K562 (cell line): Measurements from ENCODE around the gene TRAF1. TPM values are rescaled to one million over a fixed set of nuclear protein-coding genes. Genes with fewer than 3 reads are reported as not detected.

ENCODE experiments used
- ATAC-seq: fragments of 200-7000 bp; cut with Tn5 transposase; 3 replicates; pipeline ENCODE4 v1.9.1; 2020; ENCODE audit warnings: moderate library complexity
- BruUV-seq: library from RNA; stranded (reverse); fragments of 400-500 nt; replicated peaks from 2 replicates; lab custom pipeline; 2021; lab: Mats Ljungman, UMichigan
- CTCF ChIA-PET: fragments of 300-600 bp; formaldehyde crosslinking; extraction: SDS; loops from one replicate; lab custom pipeline; 2021; ENCODE audit warnings: low intra/inter-chr PET ratio; lab: Yijun Ruan, JAX
- POLR2A ChIA-PET: fragments of 300-600, 350-650 bp; sonication (Branson Sonifier 250); formaldehyde crosslinking; extraction: SDS; loops from one replicate; lab custom pipeline; 2021; ENCODE audit warnings: antibody characterized with exemption, inconsistent platforms; lab: Yijun Ruan, JAX
- DNase-seq, 4 experiments: peaks; one replicate each; pipeline versions ENCODE4 v3.0.0 to v3.0.0-alpha.2; 2011 to 2018; ENCODE audit warnings: low spot score in 3 of 4, mixed read lengths in 3 of 4; ENCODE audit errors: extremely low read depth in 1 of 4
- FAIRE-seq: peaks from 2 replicates; lab custom pipeline; 2011; peaks lifted over from hg19 to GRCh38; lab: Jason Lieb, UNC
- H2AFZ ChIP-seq: 2 replicates; pipeline ENCODE4 v1.6.0; 2011; ENCODE audit warnings: low read depth, low read length, control low read depth, inconsistent platforms
- H3K27ac ChIP-seq: fragments of 200-600 bp; 3 replicates; pipeline ENCODE4 v1.8.0; 2011; ENCODE audit warnings: low read depth, mild to moderate bottlenecking, control low read depth, inconsistent platforms, low read length, moderate library complexity, mixed read lengths; ENCODE audit errors: extremely low read depth
- H3K27me3 ChIP-seq, 2 experiments: fragments of 300-600 bp in 1 of 2; 2 replicates in 1 of 2; 3 replicates in 1 of 2; pipeline versions ENCODE4 v1.6.0 to v1.8.0; 2011; ENCODE audit warnings: inconsistent platforms in 2 of 2, low read length in 2 of 2, mild to moderate bottlenecking in 1 of 2, mixed read lengths in 1 of 2, moderate library complexity in 1 of 2; ENCODE audit not compliant: control insufficient read depth in 2 of 2, insufficient read depth in 2 of 2
- H3K36me3 ChIP-seq: fragments of 300-600 bp; 3 replicates; pipeline ENCODE4 v1.8.0; 2011; ENCODE audit warnings: mild to moderate bottlenecking, low read length, inconsistent platforms; ENCODE audit not compliant: control insufficient read depth, insufficient read depth
- H3K4me1 ChIP-seq, 2 experiments: fragments of 200-600 bp in 1 of 2; replicated peaks in 1 of 2; 2 replicates in 1 of 2; 3 replicates in 1 of 2; pipeline versions ENCODE4 v1.5.1 to v1.8.0; 2011; ENCODE audit warnings: inconsistent platforms in 2 of 2, low read length in 2 of 2, mild to moderate bottlenecking in 1 of 2, mixed read lengths in 1 of 2, moderate library complexity in 1 of 2; ENCODE audit not compliant: control insufficient read depth in 2 of 2, insufficient read depth in 2 of 2
- H3K4me2 ChIP-seq: 2 replicates; pipeline ENCODE4 v1.6.1; 2011; ENCODE audit warnings: low read length, control low read depth, inconsistent platforms, mixed read lengths; ENCODE audit not compliant: insufficient read depth
- H3K4me3 ChIP-seq: fragments of 200-600 bp; sonication (generic), shearing (Covaris generic); 2 replicates; pipeline ENCODE4 v1.5.1; 2016; ENCODE audit warnings: control low read depth, inconsistent platforms
- H3K79me2 ChIP-seq: fragments of 200-600 bp; 3 replicates; pipeline ENCODE4 v1.8.0; 2011; ENCODE audit warnings: low read length, inconsistent platforms; ENCODE audit not compliant: control insufficient read depth, insufficient read depth
- H3K9ac ChIP-seq, 2 experiments: 2 replicates each; pipeline versions ENCODE4 v1.6.0 to v1.6.1; 2011; ENCODE audit warnings: low read depth in 2 of 2, low read length in 2 of 2, control low read depth in 1 of 2, inconsistent platforms in 1 of 2, mild to moderate bottlenecking in 1 of 2, mixed read lengths in 1 of 2; ENCODE audit not compliant: insufficient read depth in 1 of 2
- H3K9me1 ChIP-seq: one replicate; pipeline ENCODE4 v1.6.0; 2011; ENCODE audit warnings: inconsistent platforms, mild to moderate bottlenecking, low read length, moderate library complexity; ENCODE audit not compliant: control insufficient read depth, insufficient read depth
- H3K9me3 ChIP-seq: replicated peaks from 2 replicates; pipeline ENCODE4 v1.5.1; 2011; ENCODE audit warnings: low read depth, low read length, inconsistent platforms; ENCODE audit not compliant: control insufficient read depth, insufficient read depth
- H4K20me1 ChIP-seq: replicated peaks from 2 replicates; pipeline ENCODE4 v1.6.1; 2011; ENCODE audit warnings: low read length, inconsistent platforms, mixed read lengths; ENCODE audit not compliant: control insufficient read depth, insufficient read depth
- CEBPB ChIP-seq: fragments of 450-650 bp; IDR thresholded peaks from 2 replicates; pipeline ENCODE4 v1.6.1; 2016; ENCODE audit warnings: missing genetic modification characterization, missing compliant biosample characterization
- CEBPG ChIP-seq, 3 experiments: fragments of 200-800 bp in 1 of 3; sonication (Bioruptor generic) in 1 of 3; sonication (generic) in 1 of 3; formaldehyde crosslinking in 1 of 3; IDR thresholded peaks in 2 of 3; conservative IDR thresholded peaks in 1 of 3; 2 replicates each; pipeline versions ENCODE4 v1.6.1 to v1.8.0; 2016 to 2022; ENCODE audit warnings: missing compliant biosample characterization in 2 of 3, missing genetic modification characterization in 2 of 3, mild to moderate bottlenecking in 1 of 3, missing genetic modification reagents in 1 of 3
- RBM14 ChIP-seq: fragments of 200-400 bp; formaldehyde crosslinking; IDR thresholded peaks from 2 replicates; pipeline ENCODE4 v1.6.1; 2018; ENCODE audit warnings: low read depth, mild to moderate bottlenecking, low read length, moderate library complexity, borderline replicate concordance; ENCODE audit not compliant: insufficient read depth
- WGBS: fragments of 100-300 bp; shearing (Covaris generic); methylation state at CpG from one replicate; pipeline ENCODE4 v1.1.6; 2016; ENCODE audit warnings: low coverage, mixed read lengths; ENCODE audit not compliant: insufficient coverage; ENCODE audit errors: missing lambda C conversion rate; 5-methylcytosine and 5-hydroxymethylcytosine counted together
- in situ Hi-C: fragments of 300-500 bp; cut with MboI; formaldehyde crosslinking; loops from 4 replicates; pipeline ENCODE4 v1.15.0; 2018; ENCODE audit warnings: inconsistent platforms, mixed read lengths
- intact Hi-C: fragments of 100-400 bp; cut with micrococcal nuclease; formaldehyde crosslinking; loops from 2 replicates; pipeline ENCODE4 v1.14.2; 2022
- polyA plus RNA-seq, 8 experiments: library from polyadenylated mRNA; depleted of rRNA in 4 of 8; stranded (reverse) in 5 of 8; unstranded in 3 of 8; fragments of >200 nt; fragmentation: Nextera tagmentation in 2 of 8; fragmentation: Illumina TruSeq in 1 of 8; extraction: Ambion mirVana in 2 of 8; extraction: Trizol in 1 of 8; gene quantifications; 2 replicates each; pipeline versions ENCODE4 v1.2.1 to v1.2.3, GENCODE V29; 2011 to 2014; ENCODE audit warnings: inconsistent platforms in 1 of 8, missing spikeins in 1 of 8
- total RNA-seq, 7 experiments: library from RNA; depleted of rRNA in 6 of 7; stranded (reverse); fragments of >200 nt in 6 of 7; fragmentation: Illumina TruSeq in 2 of 7; extraction: Trizol in 2 of 7; gene quantifications; 2 replicates each; pipeline versions ENCODE4 v1.2.1 to v1.2.3, GENCODE V29; 2011 to 2021; ENCODE audit warnings: low replicate concordance in 1 of 7
- TF ChIP-seq, protein P1 (sequence below): fragments of 450-650 bp; formaldehyde crosslinking; IDR thresholded peaks from 2 replicates; pipeline ENCODE4 v1.4.0; 2022; ENCODE audit warnings: missing genetic modification characterization

Gene TRAF1
- total and polyA plus RNA-seq, 9 of the 15 experiments (the other 6 are each of a cell fraction or from before 2014, with no cell fraction given) = 0.01 to 1.1 (median 0.04) TPM; not detected in 2

DNA sequence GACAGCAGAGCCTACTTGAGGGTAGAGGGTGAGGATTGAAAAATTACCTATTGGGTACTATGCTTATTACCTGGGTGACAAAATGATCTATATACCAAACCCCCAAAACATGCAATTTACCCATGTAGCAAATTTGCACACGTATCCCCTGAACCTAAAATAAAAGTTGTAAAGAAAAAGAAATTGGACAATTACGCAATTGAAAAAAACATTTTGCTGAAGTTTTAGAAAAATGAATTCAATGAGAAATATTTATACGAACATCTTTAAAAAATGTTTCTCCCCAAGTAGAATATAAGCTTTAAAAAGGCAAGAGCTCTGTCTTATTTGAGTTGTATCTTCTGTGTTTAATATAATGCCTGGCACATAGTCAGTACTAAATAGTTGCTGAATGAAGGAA, 30.3 kb upstream of the TRAF1 start:
- Histone ChIP-seq H3K9me3 (no peaks in the 10 kb centered on the region), H3K27ac (no peak overlapping the region), H3K27me3 (no peaks in the 10 kb centered on the region; a peak in 3 of 5 replicates), H3K9me1 (no peaks in the 10 kb centered on the region), H3K4me1 (no peaks in the 10 kb centered on the region), H3K9ac (no peak overlapping the region), H2AFZ (no peak overlapping the region), H4K20me1 (no peaks in the 10 kb centered on the region), H3K4me3 (no peak overlapping the region), H3K79me2 (no peaks in the 10 kb centered on the region), H3K4me2 (no peak overlapping the region), H3K36me3 (no peaks in the 10 kb centered on the region)
- ATAC-seq = no peak
- DNase-seq = no peak
- FAIRE-seq = no peak
- intact Hi-C loops (no loop called here), in situ Hi-C loops (no loop called here)
- ChIA-PET CTCF (no interaction called here), POLR2A (interaction anchor here (1.3 kb wide), 1 partner anchor 13 kb away, joined by 5 read pairs; no protein-coding TSS in a partner anchor)
- TF ChIP-seq, protein P1, sequence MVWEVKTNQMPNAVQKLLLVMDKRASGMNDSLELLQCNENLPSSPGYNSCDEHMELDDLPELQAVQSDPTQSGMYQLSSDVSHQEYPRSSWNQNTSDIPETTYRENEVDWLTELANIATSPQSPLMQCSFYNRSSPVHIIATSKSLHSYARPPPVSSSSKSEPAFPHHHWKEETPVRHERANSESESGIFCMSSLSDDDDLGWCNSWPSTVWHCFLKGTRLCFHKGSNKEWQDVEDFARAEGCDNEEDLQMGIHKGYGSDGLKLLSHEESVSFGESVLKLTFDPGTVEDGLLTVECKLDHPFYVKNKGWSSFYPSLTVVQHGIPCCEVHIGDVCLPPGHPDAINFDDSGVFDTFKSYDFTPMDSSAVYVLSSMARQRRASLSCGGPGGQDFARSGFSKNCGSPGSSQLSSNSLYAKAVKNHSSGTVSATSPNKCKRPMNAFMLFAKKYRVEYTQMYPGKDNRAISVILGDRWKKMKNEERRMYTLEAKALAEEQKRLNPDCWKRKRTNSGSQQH (CRISPR knock-in tag) = no peak
- TF ChIP-seq CEBPB (tag) (peak; percentile 74), CEBPG (CRISPR knock-in tag; IDR thresholded peaks at IDR 0.05) (no peak), CEBPG (tag; conservative IDR thresholded peaks at IDR 0.05 in 1 of 2, IDR thresholded peaks at IDR 0.05 in 1 of 2) (peak; percentile 21 to 71; a peak in 1 of 4 replicates), RBM14 (no peak)
- BruUV-seq = no TSS peak
- 37% methylated on average over 3 of the region's 3 CpGs for WGBS
